Cardiac septum (tissue), 1 donor: ENCODE results near the gene LAMA5. TPM values are rescaled to one million over a fixed set of nuclear protein-coding genes. Genes with fewer than 3 reads are reported as not detected.
A peak's percentile ranks its signal among the peaks of the same experiment; 100 is the strongest.
"Not testable (repeated sequence)": the region's sequence is repeated elsewhere in the genome, so short reads cannot be mapped to it uniquely, and the experiment has no call there.

Source experiments
- DNase-seq: peaks from one replicate; pipeline ENCODE4 v3.0.0-alpha.2; 2020; ENCODE audit warnings: low spot score
- intact Hi-C: fragments of 100-400 bp; cut with DNase I; formaldehyde crosslinking; loops from one replicate; pipeline ENCODE4 v1.14.0; 2022
- total RNA-seq: library from RNA; stranded (reverse); fragmentation: NEBNext Ultra II Directional; extraction: Animal tissue kit (Norgen Biotek cat#: 25700); gene quantifications from one replicate; pipeline ENCODE4 v1.2.1, GENCODE V29; 2021
- donor health status: DM: no; HTN: no; CAD: no.

Gene LAMA5
- total RNA-seq, 1 donor from 2014 or later: 101 TPM

DNA sequence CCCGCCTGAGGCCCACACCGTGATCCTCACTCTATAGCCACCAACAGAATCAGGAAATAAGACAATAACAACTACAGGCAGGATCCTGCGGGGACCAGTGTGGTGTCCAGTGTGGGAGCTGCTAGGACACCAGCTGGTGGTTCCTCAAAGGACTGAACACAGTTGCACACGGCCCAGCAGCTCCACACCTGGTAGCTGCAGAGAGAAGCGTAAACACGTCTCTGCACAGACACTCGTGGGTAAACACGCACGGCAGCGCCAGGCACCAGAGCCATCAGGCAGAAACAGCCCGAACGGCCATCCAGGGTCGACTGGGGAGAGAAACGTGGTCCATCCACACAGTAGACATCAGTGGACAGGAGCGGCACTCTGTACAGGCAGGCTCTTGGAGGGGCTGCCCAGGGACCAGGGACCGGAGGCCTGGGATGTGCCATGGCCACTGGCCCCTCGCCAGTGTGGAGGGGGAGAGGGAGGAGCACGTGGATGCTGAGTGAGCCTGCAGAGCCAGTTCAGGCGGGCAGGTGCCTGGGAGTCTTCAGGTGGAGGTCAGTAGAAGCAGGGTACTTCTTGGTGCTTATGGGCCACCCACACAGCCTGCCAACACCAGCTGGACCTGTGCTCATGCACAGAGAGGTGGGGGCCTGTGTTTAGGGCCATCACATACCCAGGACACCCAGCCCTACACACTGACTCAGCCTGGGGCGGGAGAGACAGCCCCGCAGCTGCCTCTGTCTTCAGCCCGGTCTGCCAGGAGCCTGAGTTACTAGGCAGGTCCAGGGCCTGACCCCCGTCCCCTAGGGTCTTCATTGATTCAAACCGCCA lies 7.4 kb upstream of the LAMA5 start:
- intact Hi-C loops: no loop called here
- no peak for DNase-seq

DNA sequence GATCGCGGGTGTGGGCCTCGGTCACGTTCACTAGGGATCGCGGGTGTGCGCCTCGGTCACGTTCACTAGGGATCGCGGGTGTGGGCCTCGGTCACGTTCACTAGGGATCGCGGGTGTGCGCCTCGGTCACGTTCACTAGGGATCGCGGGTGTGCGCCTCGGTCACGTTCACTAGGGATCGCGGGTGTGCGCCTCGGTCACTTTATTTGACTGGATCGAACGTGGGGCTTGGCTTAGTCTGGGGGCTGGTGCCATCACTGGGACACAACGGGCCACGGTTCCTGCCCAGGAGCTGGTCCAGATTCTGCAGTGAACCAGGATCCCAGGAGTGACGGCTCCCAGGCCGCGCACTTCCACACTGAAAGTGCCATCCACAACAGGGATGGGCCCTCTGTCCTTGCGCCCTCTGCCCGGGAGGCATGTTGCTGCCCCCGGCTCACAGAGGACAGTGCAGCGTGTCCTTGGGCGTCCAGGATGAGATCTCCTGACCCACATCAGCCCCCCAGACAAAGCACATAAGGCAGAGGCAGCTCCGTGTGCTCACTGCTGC lies 6.6 kb upstream of the LAMA5 start:
- intact Hi-C loops, DNase-seq: not testable (repeated sequence)

DNA sequence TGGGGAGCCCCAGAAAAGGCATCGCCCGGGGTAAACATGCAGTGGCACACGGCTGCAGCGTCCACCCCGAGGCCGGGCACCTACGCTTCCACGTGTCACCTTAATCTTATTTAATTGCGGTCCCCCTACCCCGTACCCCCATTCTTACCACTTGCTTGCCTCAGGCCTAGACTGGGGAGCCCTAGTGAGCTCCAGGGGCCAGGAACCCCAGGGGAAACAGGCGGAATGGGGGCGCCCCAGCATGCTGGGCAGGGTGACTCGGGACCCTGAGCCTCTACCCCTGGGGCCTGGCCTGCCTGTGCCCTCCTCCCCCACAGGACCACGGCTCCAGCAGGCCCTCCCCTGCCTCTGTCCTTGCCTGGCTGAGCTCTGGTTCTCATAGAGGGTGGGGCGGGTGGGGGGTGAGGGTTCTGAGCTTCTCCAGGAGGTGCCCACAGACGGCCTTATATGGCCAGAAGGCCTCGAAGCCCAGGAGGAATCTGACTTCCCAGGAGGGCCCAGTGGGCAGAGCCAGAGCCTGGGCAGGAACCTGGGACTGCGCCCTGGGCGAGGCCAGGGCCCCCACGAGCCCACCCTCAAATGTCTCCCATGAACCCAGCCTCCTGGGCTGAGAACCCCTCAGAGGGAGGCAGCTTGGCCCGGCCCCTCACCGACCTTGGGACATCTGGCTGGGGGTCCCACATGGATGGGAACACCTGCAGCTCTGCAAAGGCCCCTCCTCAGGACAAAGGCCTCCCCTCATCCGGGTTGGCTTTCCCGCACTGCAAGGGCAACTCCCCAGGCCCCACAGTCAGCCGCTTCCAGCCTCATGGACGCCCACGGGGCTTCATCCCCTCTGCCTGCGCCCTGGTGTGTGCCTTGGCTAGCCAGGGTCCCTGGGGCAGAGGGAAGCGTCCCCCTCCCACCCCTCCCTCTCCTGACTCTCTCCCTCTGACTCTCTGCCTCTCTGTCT lies 5.2 kb upstream of the LAMA5 start:
- intact Hi-C loops: no loop called here
- no peak for DNase-seq

DNA sequence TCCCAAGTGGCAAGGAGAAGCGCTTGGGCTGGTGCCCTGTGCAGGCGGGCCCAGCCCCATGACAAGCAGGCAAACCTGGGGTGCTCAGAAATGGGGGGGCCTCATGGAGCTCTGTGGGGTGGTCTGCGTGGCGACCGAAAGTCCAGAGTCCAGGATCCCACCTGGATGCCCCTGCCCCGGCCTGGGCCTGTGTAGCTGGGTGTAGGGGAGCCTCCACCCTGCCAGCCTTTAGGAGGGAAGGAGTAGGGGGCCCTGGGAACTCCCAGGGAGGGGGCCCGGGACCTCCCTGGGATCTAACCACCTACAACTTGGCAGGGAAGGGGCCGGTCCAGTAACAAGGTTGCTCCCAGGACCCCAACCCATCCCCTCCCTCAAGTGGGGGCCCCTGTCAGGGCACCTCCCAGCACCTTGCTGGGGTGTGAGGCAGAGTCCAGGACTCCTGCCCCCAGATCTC lies 4.5 kb upstream of the LAMA5 start:
- intact Hi-C loops: no loop called here

DNA sequence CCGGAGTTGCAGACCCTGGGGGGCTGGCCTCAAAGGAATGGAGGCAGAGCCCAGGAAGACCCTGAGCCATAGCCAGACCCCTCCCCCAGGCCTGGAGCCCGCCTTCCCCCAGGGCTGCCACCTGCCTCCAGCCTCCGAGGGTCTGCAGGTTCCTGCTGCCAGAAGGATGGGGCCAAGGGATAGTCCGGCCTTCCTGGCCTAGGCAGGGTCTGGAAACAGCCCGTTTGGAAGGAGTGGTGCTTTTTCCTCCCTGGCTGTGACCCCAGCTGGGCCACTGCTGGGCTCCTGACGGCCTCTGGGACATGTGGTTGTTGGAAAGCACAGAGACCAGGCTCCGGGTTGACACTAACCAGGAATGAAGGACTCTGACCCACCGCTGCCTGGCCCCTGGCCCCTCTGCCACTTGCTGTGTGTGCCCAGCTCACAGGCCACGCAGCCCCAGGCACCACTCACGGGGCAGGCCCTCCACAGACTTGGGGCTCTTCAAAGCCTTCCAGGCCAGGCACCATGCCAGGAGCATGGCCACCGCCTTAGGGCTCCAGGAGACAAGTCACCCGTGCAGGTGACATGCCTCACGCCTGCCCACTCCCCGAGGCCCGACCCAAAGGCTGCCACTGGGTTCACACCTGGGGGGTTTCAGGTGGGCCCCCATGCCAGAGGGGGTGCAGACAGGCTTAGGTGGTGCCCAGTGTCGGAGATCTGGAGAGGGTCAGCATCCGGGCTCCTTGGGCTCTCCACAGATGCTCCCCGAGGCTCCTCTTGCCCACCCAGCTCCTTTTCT lies 3.9 kb upstream of the LAMA5 start:
- intact Hi-C loops: no loop called here
- DNase-seq: no peak

More for the DNA sequence above, 4.5 kb upstream of the LAMA5 start:
- DNase-seq: no peak

DNA sequence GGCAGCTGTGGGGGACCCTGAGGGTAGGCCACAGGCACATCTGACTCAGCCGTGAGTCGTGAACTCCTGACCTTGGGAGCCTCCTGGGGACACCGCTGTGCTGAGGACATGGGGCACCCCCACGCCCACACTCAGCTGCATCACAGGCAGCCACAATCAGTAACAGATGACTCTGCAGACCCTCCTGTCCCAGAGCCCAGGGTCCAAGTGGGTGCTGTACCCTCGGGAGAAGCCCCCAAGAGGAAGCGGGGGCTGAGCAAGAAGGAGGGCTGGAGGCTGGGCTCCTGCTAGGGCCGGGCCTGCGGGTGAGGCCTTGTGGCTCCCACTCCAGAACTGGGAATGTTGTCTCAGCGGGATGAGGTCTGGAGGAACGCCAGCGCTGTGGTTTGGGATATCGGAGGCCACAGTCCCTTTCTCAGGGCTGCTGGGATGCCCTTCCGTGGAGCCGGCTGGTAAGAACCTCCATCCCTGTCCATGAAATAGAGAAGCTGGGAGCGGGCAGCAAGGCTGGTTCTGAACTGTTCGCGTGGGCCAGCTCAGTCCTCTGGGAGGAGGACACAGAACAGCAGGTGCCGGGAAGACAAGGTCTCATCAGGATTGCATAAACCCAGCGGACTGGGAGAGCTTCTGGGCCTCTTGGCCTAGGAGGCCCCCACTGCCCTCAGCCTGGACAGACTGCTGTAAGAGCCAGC lies 3.1 kb upstream of the LAMA5 start:
- intact Hi-C loops: no loop called here
- no peak for DNase-seq

DNA sequence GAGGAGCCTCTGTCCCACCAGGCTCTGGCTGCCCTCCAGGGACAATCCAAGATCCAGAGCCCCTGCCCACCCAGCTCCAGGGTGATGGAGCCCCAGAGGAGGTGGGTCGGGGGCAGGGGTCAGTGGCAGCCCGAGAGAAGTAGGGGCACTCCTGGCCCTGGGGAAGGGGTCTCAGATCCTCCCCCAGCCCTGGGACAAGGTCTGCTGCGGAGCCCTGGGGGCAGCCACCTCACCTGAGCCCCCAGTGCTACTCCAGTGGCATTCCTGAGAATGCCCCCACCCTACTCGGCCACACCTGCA lies 2.7 kb upstream of the LAMA5 start:
- intact Hi-C loops: no loop called here

DNA sequence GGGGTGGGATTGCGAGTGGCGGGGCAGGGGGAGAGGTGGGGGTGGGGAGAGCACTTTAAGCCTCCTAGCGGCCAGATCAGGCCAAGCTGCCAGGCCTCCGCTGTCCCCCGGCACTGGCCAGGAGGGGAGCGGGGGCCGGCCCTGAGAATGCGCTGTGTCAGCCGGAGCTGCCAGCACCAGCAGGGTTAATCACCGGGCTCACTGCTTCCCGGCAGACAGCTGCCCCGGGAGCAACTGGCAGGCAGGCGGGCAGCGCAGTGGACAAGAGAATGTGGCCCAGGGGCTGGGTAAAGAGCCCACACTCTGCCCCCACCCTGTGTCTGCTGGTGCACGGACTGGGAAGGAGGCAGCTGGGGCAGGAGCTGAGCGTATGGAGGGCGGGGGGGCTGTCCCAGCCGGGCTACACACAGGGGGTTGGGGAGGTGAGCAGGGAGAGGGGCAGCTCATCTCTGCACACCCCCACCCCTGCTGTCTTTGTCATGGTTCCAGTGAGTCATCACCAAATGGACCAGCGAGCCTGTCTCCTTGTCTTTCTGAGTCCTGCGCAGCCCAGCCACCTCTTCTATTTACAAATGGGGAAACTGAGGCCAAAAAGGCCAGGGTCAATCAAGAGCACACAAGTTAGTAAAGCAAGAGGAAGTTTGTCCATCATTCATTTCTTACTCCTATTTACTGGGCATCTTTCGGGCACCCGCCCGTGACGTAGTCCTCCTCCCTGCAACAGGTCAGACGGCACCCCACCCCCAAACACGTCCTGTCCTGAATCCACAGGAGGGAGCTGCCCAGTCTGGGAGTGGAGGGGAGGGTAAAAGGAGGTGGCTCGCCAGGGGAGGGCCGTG lies 2.1 kb upstream of the LAMA5 start:
- intact Hi-C loops: no loop called here
- DNase-seq: no peak

More for the DNA sequence above, 2.7 kb upstream of the LAMA5 start:
- no peak for DNase-seq

DNA sequence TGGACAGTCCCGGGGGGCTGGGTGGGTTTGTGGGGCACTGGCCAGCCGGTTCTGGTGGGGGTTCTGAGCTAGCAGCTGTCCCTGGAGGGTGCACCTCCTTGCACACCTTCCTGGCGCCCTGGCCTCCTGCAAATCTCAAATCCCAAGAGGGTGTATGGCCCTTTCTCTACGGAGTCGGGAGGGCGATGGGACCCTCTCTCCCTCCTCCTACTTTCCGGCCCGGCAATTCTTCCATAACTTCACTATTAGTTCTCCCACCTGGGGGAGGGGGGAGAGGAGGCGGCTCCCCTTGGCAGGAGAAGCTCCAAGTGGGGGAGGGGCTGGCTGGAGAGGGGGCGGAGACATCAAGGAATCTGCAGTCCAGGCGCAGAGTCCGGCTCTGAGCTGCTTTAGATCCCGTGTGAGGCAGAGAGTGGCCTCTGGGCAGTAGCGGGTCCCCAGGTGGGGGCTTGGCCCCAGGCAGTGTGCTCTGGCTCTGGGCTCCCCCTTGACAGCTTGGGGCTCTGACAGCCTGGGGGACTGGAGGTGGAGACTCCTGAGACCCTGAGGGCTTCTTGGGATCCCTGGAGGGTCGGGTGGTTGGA lies 1.4 kb upstream of the LAMA5 start:
- DNase-seq: no peak
- intact Hi-C loops: no loop called here

DNA sequence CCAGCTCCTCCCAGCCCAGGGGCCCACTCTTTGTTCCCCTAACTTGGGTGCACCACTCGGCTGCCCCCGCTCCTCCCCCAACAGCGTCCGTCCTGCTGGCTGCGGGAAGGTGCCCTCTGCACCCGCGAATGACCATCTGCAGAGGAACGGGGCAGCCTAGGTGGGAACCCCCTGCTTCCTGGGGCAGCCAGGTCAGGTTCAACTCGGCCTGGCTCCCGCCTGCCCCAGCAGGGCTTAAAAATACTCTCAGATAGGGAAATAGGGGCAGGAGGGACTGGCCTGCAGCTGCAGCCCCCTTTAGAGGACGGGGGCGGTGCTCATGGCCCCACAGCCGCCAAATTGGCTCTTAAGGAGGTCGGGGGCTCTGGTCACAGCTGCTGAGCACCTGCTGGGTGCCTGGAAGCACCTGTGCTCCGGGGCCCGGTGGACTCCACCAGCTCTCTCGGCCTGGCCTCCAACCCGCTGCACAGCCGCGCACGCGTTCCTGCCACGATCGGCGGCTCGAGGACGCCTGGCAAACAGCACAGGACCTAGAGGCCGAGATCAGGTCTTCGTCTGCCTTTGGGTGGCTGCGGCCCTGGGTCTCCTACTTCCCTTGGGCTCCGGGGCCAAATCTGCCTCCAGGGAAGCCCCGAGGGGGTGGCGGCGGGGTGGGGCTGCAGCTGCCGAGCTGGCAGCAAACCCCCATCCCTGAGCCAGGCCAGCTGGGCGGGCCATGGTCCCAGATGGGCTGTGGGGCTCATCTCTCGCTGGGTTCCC lies 700 bp upstream of the LAMA5 start:
- intact Hi-C loops: no loop called here
- DNase-seq: no peak

DNA sequence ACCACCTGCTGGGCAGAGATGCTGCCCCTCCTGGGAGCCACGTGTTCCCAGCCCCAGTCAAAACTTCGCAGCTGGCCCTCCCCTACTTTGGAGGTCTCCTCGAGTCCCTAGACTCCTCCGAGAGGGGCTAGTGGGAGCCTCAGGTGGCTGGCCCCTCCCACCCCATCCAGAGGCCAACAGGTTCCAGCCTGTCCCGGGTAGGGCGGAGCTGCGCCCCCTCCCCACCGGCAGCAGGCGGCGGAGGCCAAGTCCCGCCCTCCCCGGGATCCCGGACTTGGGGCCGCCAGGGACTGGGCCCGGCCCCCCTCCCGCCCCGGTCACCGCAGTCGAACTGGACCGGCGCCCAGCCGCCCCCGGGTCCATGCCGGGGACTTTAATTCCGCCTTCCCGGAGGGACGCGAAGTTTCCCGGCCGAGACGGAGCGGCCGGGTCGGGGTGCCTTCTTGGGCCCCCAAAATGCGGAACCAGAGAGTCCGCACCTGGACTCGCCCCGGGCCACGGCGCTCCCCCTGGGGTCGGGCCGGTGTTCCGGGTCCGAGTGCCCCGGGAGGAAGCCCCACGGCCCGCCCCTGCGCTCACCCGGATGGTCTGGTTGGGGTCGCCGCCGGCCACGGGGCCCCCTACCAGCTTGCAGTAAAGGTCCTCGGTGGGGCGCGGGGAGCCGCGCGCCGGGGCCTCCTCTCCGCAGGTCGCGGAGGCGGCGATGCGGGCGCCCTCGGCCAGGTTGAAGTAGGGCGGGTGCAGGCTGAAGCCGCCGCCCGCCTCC lies 559 bp downstream of the LAMA5 start:
- DNase-seq: no peak
- intact Hi-C loops: no loop called here

DNA sequence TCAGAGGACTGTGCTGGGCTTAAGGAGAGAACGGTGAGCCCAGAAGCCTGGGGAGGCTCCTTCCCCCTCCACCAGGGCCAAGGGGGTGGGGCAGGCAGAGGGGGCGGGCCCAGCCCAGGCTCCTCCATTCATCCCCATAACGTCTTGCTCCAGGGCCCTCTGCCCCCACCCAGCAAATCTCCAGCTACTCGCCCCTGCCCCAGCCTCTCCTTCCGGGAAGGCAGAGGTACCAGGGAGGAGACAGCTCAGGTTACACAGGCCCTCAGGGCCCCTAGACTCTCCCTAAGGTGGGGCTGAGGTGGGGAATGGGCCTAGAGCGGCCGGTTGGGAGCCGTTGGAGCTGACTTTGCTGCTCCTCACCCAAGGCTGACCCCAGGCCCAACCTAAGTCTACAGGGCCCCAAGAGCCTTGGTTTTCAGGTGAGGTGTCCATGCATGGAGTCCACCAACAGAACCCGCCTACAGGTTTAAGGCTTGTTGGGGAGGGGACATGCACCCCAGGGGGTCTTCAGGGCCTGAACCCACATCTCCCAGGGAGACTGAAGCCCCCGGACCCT lies 1.2 kb downstream of the LAMA5 start:
- intact Hi-C loops: loop anchor here (2.0 kb wide), 1 partner anchor 15 kb away; no protein-coding TSS in a partner anchor
- peak; percentile 74 for DNase-seq

DNA sequence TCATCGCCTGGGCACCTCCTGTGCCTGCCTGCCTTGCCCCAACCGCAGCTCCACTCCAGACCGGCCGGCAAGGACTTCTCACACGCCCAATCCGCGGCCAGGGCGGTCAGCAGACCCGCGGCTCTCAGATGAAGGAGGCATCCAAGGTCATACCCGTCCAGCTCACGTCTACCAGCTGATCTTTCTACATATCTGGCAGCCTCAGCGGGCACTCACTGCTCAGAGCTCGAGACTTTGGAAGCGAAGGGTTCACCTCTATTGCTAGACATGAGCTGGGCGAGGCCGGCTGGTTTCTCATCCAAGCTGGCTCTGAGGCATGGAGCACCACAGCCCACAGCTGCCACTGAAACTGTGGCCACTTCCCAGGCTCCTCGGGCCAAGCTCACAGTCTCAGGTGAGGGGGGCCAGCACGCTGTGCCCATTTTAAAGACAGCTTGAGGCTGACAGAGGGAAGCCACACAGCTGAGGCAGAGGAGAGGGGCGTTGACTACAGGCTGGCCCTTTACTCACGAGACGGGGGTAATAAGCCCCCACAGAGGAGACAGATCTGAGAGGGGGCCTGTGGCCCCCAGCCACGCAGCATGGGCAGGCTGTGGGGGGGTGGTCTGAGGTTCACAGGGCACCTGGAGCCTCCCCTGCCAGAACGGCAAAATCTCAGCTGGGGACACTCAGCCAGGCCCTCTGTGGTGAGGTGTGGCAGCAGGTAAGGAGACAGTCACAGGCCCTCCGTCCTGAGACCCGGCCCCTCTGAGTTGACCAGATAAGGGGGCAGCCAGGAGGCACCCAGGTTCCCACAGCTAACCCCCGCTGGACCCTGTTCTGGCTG lies 2.0 kb downstream of the LAMA5 start:
- DNase-seq: peak; percentile 83
- intact Hi-C loops: loop anchor here (2.0 kb wide), 1 partner anchor 16 kb away; no protein-coding TSS in a partner anchor

DNA sequence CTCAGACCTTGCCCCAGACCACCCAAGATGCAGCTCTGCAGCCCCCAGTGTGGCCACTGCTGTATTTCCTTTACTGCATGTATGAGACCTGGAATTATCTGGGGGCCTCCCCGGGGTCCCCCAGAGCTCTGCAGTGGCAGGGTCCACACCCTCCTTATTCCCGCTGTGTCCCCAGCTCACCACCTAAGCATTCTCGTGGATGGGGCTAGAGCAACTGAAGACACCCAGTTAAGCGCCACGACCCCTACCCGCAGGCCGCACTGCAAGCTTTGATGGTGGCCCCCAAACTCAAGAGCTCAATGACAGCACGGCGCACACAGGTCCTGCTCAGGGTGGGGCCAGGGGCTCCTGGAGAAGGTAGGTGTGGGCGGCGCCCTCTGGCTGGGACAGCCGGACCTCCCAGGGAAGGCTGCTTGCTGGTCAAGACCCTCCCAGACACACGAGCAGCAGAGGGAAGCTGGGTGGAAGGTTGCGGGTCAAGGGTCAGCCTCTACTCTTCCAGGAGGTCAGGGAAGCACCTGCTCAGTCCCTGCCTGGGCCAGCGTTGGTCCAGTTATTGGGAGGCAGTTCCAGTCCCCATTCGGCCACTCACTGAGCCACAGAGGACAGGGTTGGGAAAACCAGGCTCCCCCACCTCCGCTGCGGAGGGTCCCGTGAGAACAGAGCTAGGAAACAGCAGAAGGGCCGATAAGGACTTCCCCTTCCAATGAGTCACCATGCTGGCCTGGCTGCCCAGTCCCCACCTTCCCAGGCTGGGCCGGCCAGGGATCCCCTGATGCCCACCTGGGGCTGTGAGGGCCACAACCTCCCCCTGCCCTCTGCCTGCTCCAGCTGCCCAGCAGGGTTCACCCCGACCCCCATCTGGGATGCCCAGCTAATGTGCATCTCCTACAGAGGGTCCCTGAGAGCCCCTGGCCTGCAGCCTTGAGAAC lies 2.9 kb downstream of the LAMA5 start:
- DNase-seq: peak; percentile 78
- intact Hi-C loops: loop anchor here (2.0 kb wide), 1 partner anchor 17 kb away; no protein-coding TSS in a partner anchor
